Measurements from ENCODE around the gene ENPP3.

DNA sequence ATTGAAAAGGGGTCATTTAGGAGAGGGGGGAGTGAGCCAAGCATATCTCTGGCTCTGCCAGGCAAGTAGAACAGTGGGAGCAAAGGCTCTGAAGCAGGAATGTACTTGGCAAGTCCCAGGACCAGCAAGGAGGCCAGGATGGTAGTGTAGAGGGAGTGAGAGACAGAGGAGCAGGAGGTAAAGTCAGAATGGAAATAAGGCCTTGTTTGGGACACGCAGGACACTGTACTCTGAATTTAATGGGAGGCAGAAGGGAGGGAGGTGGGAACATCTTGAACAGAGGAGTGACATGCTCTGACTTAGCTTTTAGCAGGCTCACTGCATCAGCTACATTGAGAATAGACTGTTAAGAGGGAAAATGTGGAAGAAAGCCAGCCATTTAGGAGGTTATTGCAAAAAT lies 133.7 kb downstream of the ENPP3 start:
- TF ChIP-seq, protein P1, sequence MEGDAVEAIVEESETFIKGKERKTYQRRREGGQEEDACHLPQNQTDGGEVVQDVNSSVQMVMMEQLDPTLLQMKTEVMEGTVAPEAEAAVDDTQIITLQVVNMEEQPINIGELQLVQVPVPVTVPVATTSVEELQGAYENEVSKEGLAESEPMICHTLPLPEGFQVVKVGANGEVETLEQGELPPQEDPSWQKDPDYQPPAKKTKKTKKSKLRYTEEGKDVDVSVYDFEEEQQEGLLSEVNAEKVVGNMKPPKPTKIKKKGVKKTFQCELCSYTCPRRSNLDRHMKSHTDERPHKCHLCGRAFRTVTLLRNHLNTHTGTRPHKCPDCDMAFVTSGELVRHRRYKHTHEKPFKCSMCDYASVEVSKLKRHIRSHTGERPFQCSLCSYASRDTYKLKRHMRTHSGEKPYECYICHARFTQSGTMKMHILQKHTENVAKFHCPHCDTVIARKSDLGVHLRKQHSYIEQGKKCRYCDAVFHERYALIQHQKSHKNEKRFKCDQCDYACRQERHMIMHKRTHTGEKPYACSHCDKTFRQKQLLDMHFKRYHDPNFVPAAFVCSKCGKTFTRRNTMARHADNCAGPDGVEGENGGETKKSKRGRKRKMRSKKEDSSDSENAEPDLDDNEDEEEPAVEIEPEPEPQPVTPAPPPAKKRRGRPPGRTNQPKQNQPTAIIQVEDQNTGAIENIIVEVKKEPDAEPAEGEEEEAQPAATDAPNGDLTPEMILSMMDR (IDR thresholded peaks at IDR 0.05; ENCODE audit: borderline replicate concordance, extremely low read depth, low read length, poor library complexity, severe bottlenecking): no peak
- TF ChIP-seq EZH2 (IDR thresholded peaks at IDR 0.05; ENCODE audit: borderline replicate concordance, low read depth, low read length, severe bottlenecking): no peak

All from DND-41 (cell line).